Mesendoderm (in vitro differentiated cells): ENCODE results near the gene FHL2.

ENCODE experiments used
- DNase-seq: peaks from one replicate; pipeline ENCODE4 v3.0.0; 2013
- H2AK5ac ChIP-seq: 2 replicates; pipeline ENCODE4 v1.6.1; 2013; ENCODE audit warnings: low read length, inconsistent platforms
- H2BK120ac ChIP-seq: 2 replicates; pipeline ENCODE4 v1.6.1; 2013; ENCODE audit warnings: low read depth, mild to moderate bottlenecking, low read length, moderate library complexity, mixed read lengths
- H2BK15ac ChIP-seq: replicated peaks from 2 replicates; pipeline ENCODE4 v1.6.1; 2013; ENCODE audit warnings: low read depth, mild to moderate bottlenecking, moderate library complexity
- H2BK5ac ChIP-seq: 2 replicates; pipeline ENCODE4 v1.6.1; 2013; ENCODE audit warnings: low read length, inconsistent platforms
- H3K18ac ChIP-seq: 2 replicates; pipeline ENCODE4 v1.6.1; 2013; ENCODE audit warnings: mild to moderate bottlenecking, low read length, mixed read lengths
- H3K23ac ChIP-seq: one replicate; pipeline ENCODE4 v1.6.1; 2013; ENCODE audit warnings: low read length
- H3K27ac ChIP-seq: 2 replicates; pipeline ENCODE4 v1.5.1; 2013; ENCODE audit warnings: low read depth, mild to moderate bottlenecking, inconsistent platforms, low read length, moderate library complexity
- H3K27me3 ChIP-seq: 2 replicates; pipeline ENCODE4 v1.6.1; 2013; ENCODE audit warnings: low read length, control low read depth, mild to moderate bottlenecking, inconsistent platforms; ENCODE audit not compliant: insufficient read depth, poor library complexity
- H3K36me3 ChIP-seq: 2 replicates; pipeline ENCODE4 v1.6.1; 2013; ENCODE audit warnings: low read length, inconsistent platforms; ENCODE audit not compliant: control insufficient read depth, insufficient read depth
- H3K4ac ChIP-seq: one replicate; pipeline ENCODE4 v1.6.1; 2013; ENCODE audit warnings: low read depth, mild to moderate bottlenecking, low read length, moderate library complexity
- H3K4me1 ChIP-seq: 2 replicates; pipeline ENCODE4 v1.6.1; 2013; ENCODE audit warnings: low read depth, low read length, inconsistent platforms; ENCODE audit not compliant: control insufficient read depth
- H3K4me2 ChIP-seq: 2 replicates; pipeline ENCODE4 v1.6.1; 2013; ENCODE audit warnings: low read length
- H3K4me3 ChIP-seq: 2 replicates; pipeline ENCODE4 v1.5.1; 2013; ENCODE audit warnings: mild to moderate bottlenecking, low read length
- H3K56ac ChIP-seq: one replicate; pipeline ENCODE4 v1.6.1; 2013; ENCODE audit warnings: low read length
- H3K79me1 ChIP-seq: 2 replicates; pipeline ENCODE4 v1.6.1; 2013; ENCODE audit warnings: low read length, inconsistent platforms
- H3K79me2 ChIP-seq: 2 replicates; pipeline ENCODE4 v1.6.1; 2013; ENCODE audit warnings: mild to moderate bottlenecking, low read length; ENCODE audit not compliant: control insufficient read depth, insufficient read depth
- H3K9ac ChIP-seq: 2 replicates; pipeline ENCODE4 v1.6.1; 2013; ENCODE audit warnings: low read length, inconsistent platforms
- H4K5ac ChIP-seq: one replicate; pipeline ENCODE4 v1.6.1; 2013; ENCODE audit warnings: low read length
- H4K8ac ChIP-seq: one replicate; pipeline ENCODE4 v1.6.1; 2013; ENCODE audit warnings: low read depth, mild to moderate bottlenecking, control low read depth, low read length, moderate library complexity
- WGBS: extraction: QIAGEN DNeasy Blood & Tissue Kit; methylation state at CpG from one replicate; pipeline ENCODE4 v1.1.7; 2013; ENCODE audit warnings: low lambda C conversion rate, missing lambda C conversion rate; ENCODE audit not compliant: insufficient coverage; ENCODE audit errors: extremely low coverage; 5-methylcytosine and 5-hydroxymethylcytosine counted together

Gene FHL2

DNA sequence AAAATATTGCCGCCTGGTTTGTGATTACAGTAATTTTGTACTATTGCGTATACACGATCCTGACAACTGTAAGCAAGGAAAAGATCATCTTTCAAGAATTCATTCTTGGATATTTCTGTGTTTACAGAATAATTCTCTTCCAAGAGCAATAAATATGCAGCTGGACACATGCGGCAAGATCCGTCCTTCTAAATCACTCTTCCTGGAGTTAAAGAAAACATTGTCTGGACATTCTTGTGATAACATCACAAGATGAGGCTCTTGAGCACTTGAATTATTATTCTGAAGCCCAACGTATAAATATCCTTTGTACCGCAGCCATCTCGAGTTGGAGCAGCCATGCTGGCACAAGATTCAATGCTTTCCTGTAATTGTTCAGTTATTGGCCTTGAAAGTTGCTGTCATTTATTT, 9.9 kb downstream of the FHL2 start:
- no CpG with 5 or more reads among the region's 8 CpGs for WGBS
- H3K4me2 ChIP-seq, result no peak overlapping the region
- no peak overlapping the region for H3K18ac ChIP-seq
- H2BK5ac ChIP-seq, result no peak overlapping the region
- H3K9ac ChIP-seq, result no peak overlapping the region
- H4K5ac ChIP-seq, result no peak overlapping the region
- no peak overlapping the region for H3K27ac ChIP-seq
- H3K27me3 ChIP-seq, result no peaks in the 10 kb centered on the region
- H3K79me1 ChIP-seq, result peaks cover 9% of the 10 kb centered on the region
- H3K23ac ChIP-seq, result no peak overlapping the region
- no peak overlapping the region for H2BK120ac ChIP-seq
- no peak overlapping the region for H4K8ac ChIP-seq
- H3K4ac ChIP-seq, result no peak overlapping the region
- H3K4me3 ChIP-seq, result no peak overlapping the region
- no peak overlapping the region for H2AK5ac ChIP-seq
- H3K36me3 ChIP-seq, result no peaks in the 10 kb centered on the region
- no peaks in the 10 kb centered on the region for H3K4me1 ChIP-seq
- peaks cover 14% of the 10 kb centered on the region for H3K79me2 ChIP-seq
- H2BK15ac ChIP-seq, result no peak overlapping the region
- DNase-seq, result no peak
- no peak overlapping the region for H3K56ac ChIP-seq

GRCh38 chr2:105387225-105387624, 11.6 kb downstream of the FHL2 start:
- Histone ChIP-seq H4K8ac (no peak overlapping the region), H2BK5ac (no peak overlapping the region), H3K27ac (no peak overlapping the region), H3K79me2 (peaks cover 9% of the 10 kb centered on the region), H3K27me3 (no peaks in the 10 kb centered on the region), H2BK120ac (no peak overlapping the region), H3K4me1 (no peaks in the 10 kb centered on the region), H3K23ac (no peak overlapping the region), H3K36me3 (no peaks in the 10 kb centered on the region), H3K18ac (no peak overlapping the region), H3K4ac (no peak overlapping the region), H4K5ac (no peak overlapping the region), H3K79me1 (peaks cover 6% of the 10 kb centered on the region), H3K56ac (no peak overlapping the region), H3K9ac (no peak overlapping the region), H2AK5ac (no peak overlapping the region), H3K4me3 (no peak overlapping the region), H3K4me2 (no peak overlapping the region), H2BK15ac (no peak overlapping the region)
- DNase-seq, result no peak
- WGBS, result no CpG with 5 or more reads among the region's 4 CpGs

GRCh38 chr2:105385731-105386540, 12.9 kb downstream of the FHL2 start:
- H3K27me3 ChIP-seq, result no peaks in the 10 kb centered on the region
- no peak overlapping the region for H2BK5ac ChIP-seq
- no peak overlapping the region for H2AK5ac ChIP-seq
- WGBS, result no CpG with 5 or more reads among the region's 20 CpGs
- no peak overlapping the region for H2BK15ac ChIP-seq
- no peak overlapping the region for H2BK120ac ChIP-seq
- no peak overlapping the region for H3K23ac ChIP-seq
- no peak overlapping the region for H3K56ac ChIP-seq
- no peak overlapping the region for H3K18ac ChIP-seq
- H3K79me1 ChIP-seq, result no peaks in the 10 kb centered on the region
- H3K79me2 ChIP-seq, result no peaks in the 10 kb centered on the region
- H3K4me3 ChIP-seq, result no peak overlapping the region
- no peak overlapping the region for H3K4ac ChIP-seq
- H3K36me3 ChIP-seq, result no peaks in the 10 kb centered on the region
- DNase-seq, result no peak
- no peak overlapping the region for H4K5ac ChIP-seq
- no peaks in the 10 kb centered on the region for H3K4me1 ChIP-seq
- H3K9ac ChIP-seq, result no peak overlapping the region
- H3K27ac ChIP-seq, result no peak overlapping the region
- no peak overlapping the region for H4K8ac ChIP-seq
- no peak overlapping the region for H3K4me2 ChIP-seq

DNA sequence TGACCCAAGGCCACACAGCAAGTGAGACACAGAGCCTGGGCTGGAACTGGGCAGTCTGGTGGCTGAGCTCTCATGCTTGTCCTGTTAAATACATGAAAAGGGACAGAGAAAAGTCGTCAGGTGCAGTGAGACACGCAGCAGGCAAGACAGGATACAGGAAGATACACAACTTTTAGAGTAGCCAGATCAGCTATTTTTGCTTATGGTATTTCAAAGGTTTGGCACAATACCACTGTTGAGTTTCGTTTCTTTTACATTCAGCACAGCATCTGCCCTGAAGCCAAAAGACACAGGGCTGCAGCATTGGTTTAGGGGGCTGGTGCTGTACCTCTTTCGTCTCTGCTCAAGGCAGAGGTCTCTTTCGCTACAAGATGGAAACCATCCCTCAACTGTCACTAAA, 14.0 kb downstream of the FHL2 start:
- Histone ChIP-seq H2BK15ac (no peak overlapping the region), H4K8ac (no peak overlapping the region), H3K79me2 (no peaks in the 10 kb centered on the region), H3K56ac (no peak overlapping the region), H3K4me1 (no peaks in the 10 kb centered on the region), H3K4ac (no peak overlapping the region), H2AK5ac (no peak overlapping the region), H3K23ac (no peak overlapping the region), H3K18ac (no peak overlapping the region), H3K4me3 (no peak overlapping the region), H4K5ac (no peak overlapping the region), H3K79me1 (no peaks in the 10 kb centered on the region), H3K4me2 (no peak overlapping the region), H3K36me3 (no peaks in the 10 kb centered on the region), H3K27me3 (no peaks in the 10 kb centered on the region), H2BK120ac (no peak overlapping the region), H3K9ac (no peak overlapping the region), H2BK5ac (no peak overlapping the region), H3K27ac (no peak overlapping the region)
- WGBS, result no CpG with 5 or more reads among the region's 5 CpGs
- no peak for DNase-seq

DNA sequence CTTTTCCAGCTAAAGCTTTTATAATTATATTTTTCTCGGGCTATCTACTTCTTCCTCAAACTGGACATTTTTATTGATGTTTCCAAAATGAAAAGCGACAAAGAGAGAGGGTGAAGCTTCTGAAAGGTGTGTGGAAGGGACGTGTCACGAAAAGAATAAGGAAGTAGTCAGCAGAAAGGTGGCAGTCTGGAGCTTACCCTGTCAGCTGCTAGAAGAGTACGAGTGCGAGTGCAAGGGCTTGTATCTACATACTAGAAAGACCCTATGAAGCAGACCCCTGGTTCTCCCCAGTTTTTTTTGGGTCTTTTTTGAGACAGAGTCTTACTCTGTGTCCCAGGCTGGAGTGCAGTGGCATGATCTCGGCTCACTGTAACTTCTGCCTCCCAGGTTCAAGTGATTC, 14.6 kb downstream of the FHL2 start:
- Histone ChIP-seq H3K27ac (no peak overlapping the region), H2AK5ac (no peak overlapping the region), H3K56ac (no peak overlapping the region), H4K8ac (no peak overlapping the region), H3K4me1 (no peaks in the 10 kb centered on the region), H3K79me1 (no peaks in the 10 kb centered on the region), H3K4me2 (no peak overlapping the region), H3K9ac (no peak overlapping the region), H2BK15ac (no peak overlapping the region), H3K4ac (no peak overlapping the region), H2BK120ac (no peak overlapping the region), H2BK5ac (no peak overlapping the region), H4K5ac (no peak overlapping the region), H3K23ac (no peak overlapping the region), H3K79me2 (no peaks in the 10 kb centered on the region), H3K18ac (no peak overlapping the region), H3K36me3 (no peaks in the 10 kb centered on the region), H3K27me3 (no peaks in the 10 kb centered on the region), H3K4me3 (no peak overlapping the region)
- DNase-seq, result no peak
- no CpG with 5 or more reads among the region's 7 CpGs for WGBS
